Measurements from ENCODE around the gene PMEPA1.

Gene PMEPA1

DNA sequence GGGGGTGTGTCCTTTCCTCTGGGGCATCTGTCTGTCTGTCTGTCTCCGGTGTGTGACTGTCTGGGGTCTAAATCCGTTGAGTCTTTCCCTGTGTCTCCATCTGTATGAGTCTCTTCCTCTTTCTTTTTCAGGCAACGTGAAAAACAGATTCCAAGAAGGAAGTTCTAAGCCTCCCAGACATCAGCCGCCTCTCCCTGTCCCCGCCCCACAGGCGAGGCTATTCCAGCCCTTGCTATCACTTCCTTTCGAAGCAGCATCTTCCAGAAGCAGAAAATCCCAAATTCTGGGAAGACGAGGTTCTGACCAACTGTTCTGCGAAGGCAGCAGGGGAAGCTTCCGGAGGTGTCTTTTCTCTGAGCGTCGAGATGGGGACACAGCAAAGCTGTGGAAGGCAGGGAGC lies 34.0 kb downstream of the PMEPA1 start:
- DNase-seq: no peak

DNA sequence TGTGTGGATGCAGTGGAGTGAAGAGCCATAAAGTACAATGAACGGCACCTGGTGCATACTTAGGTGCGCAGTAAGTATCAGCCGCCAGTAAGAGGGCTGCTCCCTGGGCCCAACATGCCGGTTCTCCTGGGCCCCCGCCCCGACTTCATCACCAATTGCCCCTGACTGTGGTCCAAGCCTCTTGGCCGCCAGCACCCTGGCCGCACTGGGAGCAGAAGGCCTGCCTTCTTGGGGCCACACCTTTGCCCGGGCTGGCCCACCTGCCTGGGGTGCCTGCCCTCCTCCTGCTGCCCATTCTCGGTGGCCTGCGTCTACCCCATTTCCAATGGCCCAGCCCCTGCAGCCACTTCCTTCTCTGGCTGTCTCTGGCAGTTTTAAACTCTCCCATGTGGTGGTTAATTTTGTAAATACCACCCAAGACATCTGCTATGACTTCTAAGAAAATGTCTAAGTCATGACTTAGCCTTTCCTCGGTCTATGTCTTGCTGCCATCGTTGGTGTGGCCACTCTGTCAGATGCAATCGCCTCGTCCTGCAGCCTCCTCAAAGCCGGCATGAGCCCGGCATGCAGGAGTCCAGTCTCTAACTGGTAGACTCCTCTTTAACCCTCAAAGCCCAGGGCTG lies 36.8 kb downstream of the PMEPA1 start:
- DNase-seq: no peak

DNA sequence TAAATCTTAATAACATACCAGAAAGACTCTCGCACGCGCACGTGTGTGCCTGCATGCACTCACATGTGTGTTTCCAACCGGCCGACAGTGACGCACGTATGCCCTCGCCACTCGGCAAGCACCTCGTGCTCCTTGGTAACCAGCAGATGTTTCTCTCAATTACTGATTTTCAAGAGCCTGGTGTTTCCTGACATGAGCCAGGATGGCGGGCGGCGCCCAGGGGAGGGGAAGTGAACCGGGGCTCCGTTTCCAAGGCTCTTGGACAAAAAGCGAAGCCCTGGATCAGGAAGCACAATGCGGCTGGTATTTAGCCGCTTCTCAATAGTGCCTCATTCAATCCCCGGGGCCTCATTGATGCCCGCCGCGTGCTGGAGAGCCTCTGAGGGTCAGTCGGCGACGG lies 37.7 kb downstream of the PMEPA1 start:
- DNase-seq: no peak

DNA sequence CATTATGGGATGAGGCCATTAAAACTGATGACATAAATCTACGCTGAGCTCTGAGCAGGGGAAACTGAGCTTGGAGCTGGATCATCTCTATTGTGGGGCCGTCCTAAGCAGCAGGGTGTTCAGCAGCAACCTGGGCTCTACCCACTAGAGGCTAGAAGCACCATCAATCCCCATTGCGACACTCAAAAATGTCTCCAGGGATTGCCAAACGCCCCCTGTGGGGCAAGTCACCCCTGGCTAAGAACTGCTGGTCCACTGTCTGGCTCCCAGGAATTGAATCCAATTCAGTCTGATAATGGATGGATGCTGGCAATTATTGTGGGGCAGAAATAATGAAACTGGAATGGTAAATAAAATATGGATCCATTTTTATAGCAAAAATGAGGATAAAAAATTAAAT lies 38.2 kb downstream of the PMEPA1 start:
- no peak for DNase-seq

DNA sequence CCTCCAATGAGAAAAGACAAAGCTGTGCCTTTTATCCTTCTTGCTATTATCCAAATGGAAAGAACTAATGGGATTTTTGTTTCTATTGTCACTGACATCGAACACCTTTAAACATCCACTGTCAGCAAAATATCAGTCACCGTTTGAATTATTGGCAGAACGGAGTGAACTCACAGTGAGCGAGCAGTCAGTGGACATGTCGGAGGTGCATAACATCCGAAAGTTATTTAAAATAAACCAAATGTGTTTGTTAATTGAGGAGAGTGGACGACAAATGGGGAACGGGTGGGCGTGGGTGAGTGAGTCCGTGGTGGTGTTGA lies 38.8 kb downstream of the PMEPA1 start:
- DNase-seq: no peak

DNA sequence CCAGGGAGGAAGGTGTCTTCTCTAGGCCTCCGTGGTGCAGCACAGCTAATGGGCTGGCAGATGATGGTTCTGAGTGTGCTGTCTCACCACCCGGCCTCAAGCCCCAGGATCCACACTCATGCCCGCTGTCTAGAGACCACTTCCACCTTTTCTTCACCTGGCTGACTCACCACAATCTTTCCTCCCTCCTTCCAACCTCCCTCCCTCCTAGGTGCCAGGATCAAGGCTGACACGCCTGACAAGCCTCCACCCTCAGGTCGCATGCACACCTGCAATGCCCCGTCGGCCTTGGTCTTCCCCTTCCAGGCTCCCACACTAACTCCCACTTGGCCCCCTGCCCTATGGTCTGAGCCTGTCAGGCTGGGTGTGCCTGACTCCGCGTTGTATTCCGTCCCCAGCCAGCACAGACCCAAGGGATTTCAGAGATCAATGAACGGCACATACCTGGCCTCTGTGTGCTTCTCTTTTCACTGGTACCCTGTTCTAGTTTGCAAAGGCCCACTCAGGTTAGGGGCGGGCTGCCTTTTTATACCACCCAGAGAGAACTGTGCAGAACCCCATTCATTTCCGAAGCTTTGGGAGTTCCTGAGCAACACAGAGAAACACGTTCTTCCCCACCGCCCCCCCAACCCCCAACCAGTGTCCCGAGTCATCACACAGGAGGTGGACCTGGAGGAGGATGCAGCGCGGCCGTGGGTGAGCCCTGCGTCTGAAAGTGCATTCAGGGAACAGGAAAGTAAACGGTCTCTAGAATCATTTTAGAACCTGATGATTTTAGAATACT lies 39.3 kb downstream of the PMEPA1 start:
- no peak for DNase-seq

DNA sequence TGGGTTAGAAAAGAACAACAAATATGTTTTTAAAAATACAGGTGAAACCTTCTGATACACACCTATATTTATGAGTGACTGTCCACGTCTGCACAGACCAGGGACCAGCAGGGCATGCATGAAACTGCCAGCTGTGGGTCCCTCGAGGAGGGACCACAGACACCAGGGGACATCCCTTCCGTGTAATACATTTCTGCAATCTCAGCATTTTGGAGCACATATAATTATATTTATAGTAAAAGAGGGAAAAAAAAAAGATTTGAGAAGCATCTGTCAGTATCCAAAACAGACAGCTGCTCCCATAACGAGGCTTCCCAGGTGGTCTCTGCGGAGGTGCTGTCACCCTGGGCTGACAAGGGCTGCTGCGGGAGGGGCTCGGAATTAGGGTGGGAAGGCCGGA lies 40.2 kb downstream of the PMEPA1 start:
- DNase-seq: no peak

DNA sequence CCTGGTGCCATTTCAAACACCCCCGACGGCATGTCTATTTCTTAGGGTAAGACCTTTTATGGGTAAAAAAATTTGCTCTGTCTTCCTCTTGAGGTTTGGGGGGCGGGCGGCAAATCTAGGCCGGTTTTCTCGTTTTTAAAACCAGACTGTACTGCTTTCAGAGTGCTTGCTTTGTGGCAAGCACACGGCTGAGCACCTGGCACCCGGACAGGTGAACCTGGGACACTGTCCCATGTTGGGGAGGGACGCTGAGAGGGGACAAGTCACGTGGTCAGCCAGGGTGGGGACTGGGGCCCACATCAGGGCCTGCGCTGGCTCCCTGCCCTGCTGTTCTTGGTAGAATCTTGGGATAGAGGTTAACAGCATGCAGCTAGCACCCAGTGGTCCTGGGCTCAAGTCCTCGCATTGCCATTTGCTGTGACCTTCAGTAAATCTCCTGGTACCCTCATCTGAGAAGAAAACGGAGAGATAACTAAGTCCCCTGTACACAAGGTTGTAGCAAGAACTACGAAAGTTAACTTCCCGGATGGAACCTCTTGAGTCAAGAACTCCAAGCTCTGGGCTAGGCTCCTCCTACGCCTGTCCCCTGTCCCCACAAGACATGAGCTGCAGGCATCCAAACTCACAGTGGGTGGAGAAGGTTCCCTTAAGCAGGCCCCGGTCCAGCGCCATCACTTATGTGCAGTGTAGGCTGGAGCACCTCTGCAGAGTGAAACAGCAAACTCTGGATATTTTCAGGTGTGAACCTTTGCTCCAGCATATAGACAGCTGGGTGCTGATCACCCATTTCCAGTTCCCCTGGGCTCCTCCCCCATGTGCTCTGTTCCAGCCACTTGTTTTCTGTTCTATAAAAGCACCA lies 41.7 kb downstream of the PMEPA1 start:
- no peak for DNase-seq

DNA sequence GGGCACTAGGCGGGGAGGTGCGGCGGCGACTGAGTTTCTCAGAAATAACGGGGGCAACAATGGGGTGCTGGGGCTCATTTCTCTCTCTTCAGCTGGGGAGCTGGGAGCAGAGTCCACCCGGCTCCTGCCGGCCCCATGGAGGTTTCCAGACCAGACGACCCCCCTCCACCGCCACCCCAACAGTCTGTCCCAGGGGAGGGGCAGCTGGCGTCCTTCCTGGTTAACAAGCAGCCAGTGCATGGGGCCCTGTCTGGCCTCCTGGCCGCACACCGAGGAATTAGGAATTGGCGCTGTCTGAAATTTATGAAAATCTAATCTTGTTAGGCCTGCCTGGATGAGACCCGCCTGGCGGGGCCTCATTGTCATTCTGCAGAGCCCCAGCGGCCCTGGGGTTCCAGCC lies 42.4 kb downstream of the PMEPA1 start:
- no peak for DNase-seq

DNA sequence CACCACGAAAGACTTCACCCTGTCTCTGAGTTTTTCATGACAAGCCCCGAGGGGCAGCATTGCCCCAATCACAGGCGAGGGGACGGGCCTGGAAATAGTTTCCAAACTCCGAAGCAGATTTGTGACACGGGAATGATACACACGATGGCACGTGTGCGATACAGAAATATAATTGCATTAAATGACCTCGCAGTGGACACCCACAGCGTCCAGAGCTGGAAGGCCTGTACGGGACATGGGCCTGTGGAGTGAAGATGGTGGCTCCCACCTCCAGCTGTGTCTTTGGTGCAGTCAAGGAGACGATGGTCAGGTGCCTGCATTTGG lies 43.0 kb downstream of the PMEPA1 start:
- no peak for DNase-seq

DNA sequence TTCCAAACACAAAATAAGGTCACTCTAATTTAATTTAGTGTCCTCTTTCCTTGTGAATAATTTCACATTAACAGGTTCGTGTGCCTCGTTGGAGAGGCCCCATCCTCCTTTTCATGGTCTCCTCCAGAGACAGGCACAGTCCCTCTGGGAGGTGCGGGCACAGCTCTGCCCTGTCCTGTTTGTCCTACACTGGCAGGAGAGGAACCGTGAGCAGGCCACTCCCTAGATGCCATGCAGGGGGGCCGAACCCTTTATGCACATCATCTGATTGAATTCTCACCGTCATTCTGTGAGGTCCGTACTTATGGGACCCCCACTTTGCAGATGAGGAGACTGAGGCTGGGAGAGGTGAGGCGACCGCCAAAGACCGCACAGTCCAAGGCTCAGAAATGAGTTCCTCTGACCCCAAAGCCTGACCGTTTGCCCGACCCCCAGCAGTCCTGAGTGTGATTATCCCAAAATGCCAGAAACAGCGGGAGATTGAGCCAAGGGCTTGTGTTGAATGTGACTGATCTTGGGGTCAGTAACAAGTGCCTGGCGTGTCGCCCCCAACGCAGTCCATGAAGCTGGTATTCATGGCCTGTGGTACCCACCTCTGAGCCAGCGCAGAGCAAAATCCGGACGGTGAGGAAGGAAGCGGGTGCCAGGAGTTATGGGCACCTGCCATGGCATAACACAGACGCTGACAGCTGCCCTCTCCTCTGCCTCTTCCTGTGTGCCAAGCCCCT lies 43.5 kb downstream of the PMEPA1 start:
- no peak for DNase-seq

DNA sequence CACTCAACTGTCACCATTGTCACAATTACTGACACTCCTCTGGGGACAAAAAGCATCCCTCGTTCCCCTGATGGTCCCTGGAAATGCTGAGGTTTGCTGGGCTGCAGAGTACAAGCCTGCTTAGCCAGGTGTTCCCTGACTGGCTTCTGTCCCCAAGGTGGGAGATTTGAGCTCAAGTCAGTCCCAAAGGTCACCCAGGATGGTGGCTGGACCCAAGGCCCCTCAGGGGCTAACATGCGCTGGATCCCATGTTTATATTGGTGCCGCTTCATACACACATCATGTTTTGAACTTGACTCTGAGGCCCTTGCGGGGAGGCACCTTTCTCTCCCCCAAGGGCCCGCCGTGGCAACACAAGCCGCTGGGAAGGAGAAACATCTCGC lies 44.2 kb downstream of the PMEPA1 start:
- DNase-seq: no peak

DNA sequence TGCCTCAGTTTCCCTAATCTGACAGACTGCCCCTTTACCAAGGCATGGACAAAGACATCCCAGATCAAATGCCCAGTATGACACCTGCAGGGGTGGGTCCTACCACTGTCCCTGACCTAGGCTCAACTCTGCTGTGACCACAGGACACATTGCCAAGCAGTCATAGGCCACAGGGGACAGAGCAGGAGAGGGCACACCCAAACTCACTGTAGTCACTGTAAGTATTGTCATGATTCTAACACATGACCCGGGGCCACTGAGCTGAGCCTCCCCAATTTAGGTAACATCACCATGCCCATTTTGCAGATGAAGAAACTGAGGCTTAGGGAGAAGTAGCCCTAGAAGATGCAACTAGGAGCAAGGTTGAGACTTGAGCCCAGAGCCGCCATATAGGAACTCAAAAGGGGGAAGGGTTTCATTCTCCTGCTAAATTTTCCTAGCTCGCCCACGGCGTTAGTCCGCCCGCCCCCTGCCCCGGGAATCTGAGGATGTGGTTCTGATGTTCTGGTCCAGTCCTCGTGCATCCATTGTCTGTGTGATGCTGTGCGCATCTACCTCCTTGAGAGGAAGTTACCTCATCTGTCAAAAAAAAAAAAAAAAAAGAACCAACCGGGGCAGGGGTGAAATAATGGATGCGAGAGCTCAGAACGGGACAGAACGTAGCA lies 44.8 kb downstream of the PMEPA1 start:
- DNase-seq: no peak

DNA sequence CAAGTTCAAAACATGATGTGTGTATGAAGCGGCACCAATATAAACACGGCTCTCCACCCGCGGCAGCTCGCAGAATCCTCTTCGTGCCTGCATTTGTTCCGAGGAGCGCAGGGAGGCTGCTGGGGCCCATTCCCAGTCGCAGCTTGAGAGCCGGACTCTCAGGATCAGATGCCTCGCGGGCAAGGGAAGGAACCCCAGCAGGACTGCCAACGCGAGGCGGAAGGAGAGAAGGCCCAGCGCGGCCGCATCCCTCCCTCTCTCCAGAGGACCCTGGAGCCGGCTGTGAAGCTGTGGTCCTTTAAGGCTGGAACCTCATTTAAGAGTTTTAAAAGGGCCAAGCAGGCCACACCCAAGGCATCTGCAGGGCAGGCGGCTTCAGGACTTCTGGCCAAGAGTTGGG lies 45.3 kb downstream of the PMEPA1 start:
- DNase-seq: no peak

DNA sequence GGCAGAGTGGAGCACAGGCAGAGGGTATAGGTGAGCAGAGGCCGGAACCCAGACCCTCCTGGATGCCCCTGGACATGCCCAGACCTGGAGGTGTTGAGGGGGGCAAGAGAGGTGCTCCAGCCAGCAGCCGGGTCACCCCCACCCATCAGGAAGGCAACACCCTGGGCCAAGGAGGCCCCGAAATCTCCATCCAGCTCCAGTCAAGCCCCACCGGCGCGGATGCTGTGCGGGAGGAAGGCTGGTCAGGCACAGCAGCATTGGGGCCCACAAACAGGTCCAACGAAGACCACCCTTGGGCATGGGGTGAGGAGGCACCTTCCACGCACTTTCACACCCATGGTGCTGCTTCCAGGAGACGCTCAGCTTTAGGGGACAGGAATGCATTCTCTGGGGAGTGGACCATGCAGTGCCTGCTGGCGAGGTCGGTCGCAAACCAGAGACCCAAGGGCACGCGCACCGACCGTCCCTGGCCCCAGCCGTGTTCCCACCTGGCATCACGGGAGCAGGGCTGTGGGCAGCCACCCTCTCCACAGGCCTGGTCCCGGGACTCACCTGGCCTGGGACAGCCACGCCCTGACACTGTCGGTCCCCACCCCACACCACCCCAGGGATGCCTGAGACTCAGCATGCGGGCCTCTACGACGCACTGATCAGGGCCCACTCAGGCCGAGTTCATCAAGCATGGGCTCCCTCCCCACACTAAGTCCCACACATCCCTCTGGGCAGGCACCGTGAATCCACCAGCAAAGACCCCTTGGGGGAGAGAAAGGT lies 45.9 kb downstream of the PMEPA1 start:
- DNase-seq: no peak

DNA sequence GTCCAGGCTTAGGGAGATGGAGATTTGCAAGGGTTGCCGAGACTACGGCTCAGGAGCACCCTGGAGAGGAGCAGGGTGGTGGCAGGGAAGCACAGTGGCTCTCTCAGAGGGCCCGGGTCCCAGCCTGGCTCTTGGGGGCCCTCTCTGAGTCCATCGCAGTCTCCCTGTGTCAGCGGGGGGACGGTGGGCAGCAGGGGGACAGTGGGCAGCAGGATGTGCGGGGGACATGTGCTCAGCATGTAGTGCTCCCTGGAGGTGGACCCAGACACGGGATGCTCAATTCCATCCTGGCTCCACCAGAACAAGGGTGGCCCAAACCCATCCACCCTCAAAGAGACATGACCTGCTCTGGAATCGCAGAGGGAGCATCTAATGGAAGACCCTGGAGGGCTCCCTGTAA lies 46.6 kb downstream of the PMEPA1 start:
- DNase-seq: no peak

DNA sequence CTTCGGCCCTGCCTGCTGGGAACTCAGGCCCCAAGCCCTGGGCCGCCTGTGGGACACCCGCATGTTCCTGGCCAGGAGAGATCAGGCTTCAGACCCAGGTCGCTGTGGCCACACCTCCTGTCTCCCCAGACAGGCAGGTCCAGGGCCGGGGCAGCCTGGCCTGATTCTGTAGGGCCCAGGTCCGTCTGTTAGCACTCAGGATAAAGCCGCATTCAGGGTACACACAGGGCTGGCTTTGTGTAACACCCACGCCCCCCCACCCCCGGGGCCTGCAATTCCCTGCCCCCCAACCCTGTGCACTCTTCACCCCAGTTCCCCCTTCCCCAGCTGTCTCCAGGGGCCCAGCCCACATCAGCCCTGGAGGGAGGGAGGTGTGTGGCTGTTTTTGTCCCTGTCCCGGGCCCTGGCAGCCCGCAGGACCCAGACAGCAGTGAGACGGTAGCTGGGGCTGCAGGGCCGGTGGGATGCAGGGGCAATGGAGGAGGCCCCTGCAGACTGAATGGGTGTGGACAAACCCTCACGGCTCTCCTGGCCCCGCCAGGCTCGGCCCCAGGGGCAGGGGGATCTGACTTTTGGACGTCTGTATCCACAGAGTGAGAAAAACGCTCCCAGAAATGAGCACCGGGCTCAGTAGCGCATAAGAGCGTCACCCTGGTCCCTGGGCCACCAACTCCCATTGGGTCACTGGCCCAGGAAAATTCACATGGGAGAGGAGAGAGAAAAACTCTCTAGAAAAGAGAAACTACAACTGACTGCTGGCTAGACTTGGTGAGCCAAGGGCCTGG lies 47.2 kb downstream of the PMEPA1 start:
- DNase-seq: no peak

DNA sequence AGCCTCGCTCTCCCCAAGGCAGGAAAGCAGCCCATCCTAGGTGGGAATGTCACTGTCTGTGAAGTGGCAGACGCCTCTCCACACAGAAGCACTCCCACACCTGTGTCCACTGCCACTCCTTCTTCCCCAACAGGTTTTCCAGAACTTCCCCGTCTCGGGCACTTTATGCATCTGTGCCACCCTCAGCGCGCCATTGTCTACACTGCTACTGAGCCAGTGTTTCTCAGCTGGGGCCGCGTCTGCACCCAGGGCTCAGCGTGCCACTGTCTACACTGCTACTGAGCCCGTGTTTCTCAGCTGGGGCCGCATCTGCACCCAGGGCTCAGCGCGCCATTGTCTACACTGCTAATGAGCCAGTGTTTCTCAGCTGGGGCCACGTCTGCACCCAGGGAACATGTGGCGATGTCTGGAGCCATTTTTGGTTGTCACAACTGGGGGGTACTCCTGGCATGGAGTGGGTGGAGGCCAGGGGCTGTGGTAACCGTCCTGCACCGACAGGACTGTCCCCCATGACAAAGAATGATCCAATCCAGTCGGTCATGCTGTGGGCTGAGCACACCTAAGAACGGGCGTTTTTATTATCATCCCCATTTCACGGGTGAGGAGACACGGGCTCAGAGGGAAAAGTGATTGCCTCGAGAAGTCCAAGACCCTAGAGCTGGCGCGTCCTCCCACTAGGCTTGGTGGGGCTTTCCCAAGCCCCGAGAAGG lies 47.9 kb downstream of the PMEPA1 start:
- DNase-seq: no peak

DNA sequence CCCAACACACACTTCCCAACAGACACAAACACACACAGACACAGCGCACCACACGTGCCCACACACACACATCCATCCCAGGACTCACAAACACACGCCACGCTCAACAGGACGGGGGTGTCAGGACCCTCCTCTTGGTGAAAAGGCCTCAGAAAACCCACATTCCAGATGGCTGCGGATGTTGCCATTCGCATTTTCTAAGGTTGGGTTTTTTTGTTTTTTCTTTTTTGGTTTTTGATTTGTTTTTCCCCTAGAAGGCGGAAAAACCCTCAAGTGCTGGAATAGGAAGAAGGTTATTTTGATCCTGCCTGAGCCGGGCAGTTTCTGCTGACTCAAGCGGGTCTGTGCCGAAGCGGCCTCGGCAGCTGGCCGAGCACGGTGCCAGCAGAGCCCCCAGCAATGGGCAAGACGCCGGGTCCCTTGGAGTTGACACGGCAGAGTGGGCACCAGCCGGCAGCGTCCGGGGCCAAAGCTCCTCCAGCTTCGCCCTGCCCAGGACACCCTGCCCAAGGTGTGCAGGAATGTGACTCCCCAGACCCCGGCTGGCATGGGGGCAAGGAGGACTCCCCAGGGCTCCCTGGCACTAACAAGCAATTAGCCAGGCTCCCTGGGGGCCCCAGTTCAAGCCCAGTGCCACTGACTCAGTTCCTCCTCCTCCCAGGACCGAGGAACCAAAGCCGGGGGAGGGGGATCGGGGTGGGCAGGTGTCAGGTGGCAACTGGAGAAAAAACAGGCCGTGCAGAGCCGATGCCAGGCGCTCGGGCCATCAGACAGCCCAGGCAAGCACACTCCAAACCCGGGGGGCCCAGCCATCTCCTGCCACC lies 48.7 kb downstream of the PMEPA1 start:
- peak; percentile 33 for DNase-seq

Data from activated CD8-positive, alpha-beta memory T cell treated with anti-CD3 and anti-CD28 coated beads, Interleukin-2, amount 50 U/mL, for 48 hours (primary cell).